SK-N-SH (cell line): ENCODE data around the gene FBXL7. TPM values are rescaled to one million over a fixed set of nuclear protein-coding genes. Genes with fewer than 3 reads are reported as not detected.

ENCODE experiments used
- CTCF ChIA-PET: fragments of 300-600, 350-600 bp; formaldehyde crosslinking; extraction: SDS; loops from one replicate; lab custom pipeline; 2021; lab: Yijun Ruan, JAX
- POLR2A ChIA-PET: fragments of 350-600 bp; sonication (Branson Sonifier 250); formaldehyde crosslinking; extraction: SDS; loops from one replicate; lab custom pipeline; 2020; ENCODE audit warnings: antibody characterized with exemption, inconsistent platforms; lab: Yijun Ruan, JAX
- DNase-seq: peaks from one replicate; pipeline ENCODE4 v3.0.0; 2012
- H2AFZ ChIP-seq: fragments of 200-600 bp; sonication (generic); 2 replicates; pipeline ENCODE4 v1.8.1; 2016; ENCODE audit warnings: antibody characterized with exemption, mild to moderate bottlenecking, low read depth
- H3F3A ChIP-seq: fragments of 200-600 bp; sonication (generic); replicated peaks from 2 replicates; pipeline ENCODE3; 2016; ENCODE audit warnings: antibody characterized with exemption, mild to moderate bottlenecking; ENCODE audit not compliant: insufficient read depth
- H3K27ac ChIP-seq, 2 experiments: fragments of 200-500 bp in 1 of 2; fragments of 200-600 bp in 1 of 2; sonication (Bioruptor generic) in 1 of 2; sonication (generic), shearing (Covaris generic) in 1 of 2; 2 replicates each; pipeline versions ENCODE4 v1.5.1 to v1.6.1; 2014 to 2016; ENCODE audit warnings: low read depth in 2 of 2, inconsistent platforms in 1 of 2, low read length in 1 of 2, mild to moderate bottlenecking in 1 of 2, mixed read lengths in 1 of 2
- H3K27me3 ChIP-seq: fragments of 200-600 bp; sonication (generic), shearing (Covaris generic); 2 replicates; pipeline ENCODE4 v1.6.1; 2016; ENCODE audit warnings: mixed run types; ENCODE audit not compliant: insufficient read depth
- H3K36me3 ChIP-seq, 2 experiments: fragments of 200-500 bp in 1 of 2; fragments of 200-600 bp in 1 of 2; sonication (Bioruptor generic) in 1 of 2; sonication (generic) in 1 of 2; replicated peaks in 1 of 2; 2 replicates each; pipeline versions ENCODE3 to v1.5.1; 2014 to 2016; ENCODE audit warnings: low read length in 1 of 2, mild to moderate bottlenecking in 1 of 2; ENCODE audit not compliant: insufficient read depth in 2 of 2, control insufficient read depth in 1 of 2
- H3K4me1 ChIP-seq, 2 experiments: fragments of 200-500 bp in 1 of 2; fragments of 200-600 bp in 1 of 2; sonication (Bioruptor generic) in 1 of 2; sonication (generic), shearing (Covaris generic) in 1 of 2; 2 replicates each; pipeline versions ENCODE4 v1.5.1 to v1.6.1; 2014 to 2016; ENCODE audit warnings: low read depth in 1 of 2, low read length in 1 of 2, mixed run types in 1 of 2; ENCODE audit not compliant: insufficient read depth in 2 of 2, control insufficient read depth in 1 of 2
- H3K4me2 ChIP-seq: fragments of 200-600 bp; sonication (generic), shearing (Covaris generic); 2 replicates; pipeline ENCODE4 v1.6.1; 2017; ENCODE audit warnings: mixed run types
- H3K4me3 ChIP-seq, 2 experiments: fragments of 200-500 bp in 1 of 2; fragments of 200-600 bp in 1 of 2; sonication (Bioruptor generic) in 1 of 2; sonication (generic), shearing (Covaris generic) in 1 of 2; 2 replicates each; pipeline versions ENCODE4 v1.5.1 to v1.8.1; 2014 to 2016; ENCODE audit warnings: low read depth in 2 of 2, inconsistent platforms in 1 of 2, low read length in 1 of 2, mild to moderate bottlenecking in 1 of 2, mixed read lengths in 1 of 2, moderate library complexity in 1 of 2
- H3K79me2 ChIP-seq: fragments of 200-600 bp; sonication (generic); 2 replicates; pipeline ENCODE4 v1.8.1; 2017; ENCODE audit warnings: mild to moderate bottlenecking; ENCODE audit not compliant: insufficient read depth
- H3K9ac ChIP-seq: fragments of 200-600 bp; sonication (generic); 2 replicates; pipeline ENCODE4 v1.6.1; 2017; ENCODE audit warnings: mixed run types
- H3K9me2 ChIP-seq: fragments of 200-600 bp; sonication (generic); 2 replicates; pipeline ENCODE4 v1.6.1; 2017; ENCODE audit warnings: mixed run types
- H3K9me3 ChIP-seq: fragments of 200-600 bp; sonication (generic); 2 replicates; pipeline ENCODE4 v1.6.1; 2017; ENCODE audit warnings: mixed run types, mild to moderate bottlenecking, moderate library complexity
- H4K20me1 ChIP-seq: fragments of 200-600 bp; sonication (generic); 2 replicates; pipeline ENCODE4 v1.6.1; 2017; ENCODE audit warnings: mild to moderate bottlenecking, mixed run types; ENCODE audit not compliant: insufficient read depth
- CTCF ChIP-seq: fragments of 200-600 bp; sonication (generic); IDR thresholded peaks from 2 replicates; pipeline ENCODE4 v1.6.1; 2017; ENCODE audit warnings: antibody characterized with exemption, mild to moderate bottlenecking, moderate library complexity
- EP300 ChIP-seq, 2 experiments: IDR thresholded peaks; 2 replicates each; pipeline versions ENCODE4 v1.4.0 to v1.6.1; 2012; ENCODE audit warnings: borderline replicate concordance in 1 of 2, low read depth in 1 of 2, low read length in 1 of 2
- EZH2phosphoT487 ChIP-seq: fragments of 200-600 bp; sonication (generic); IDR thresholded peaks from 2 replicates; pipeline ENCODE4 v1.6.1; 2017; ENCODE audit warnings: low read depth, mixed run types, mild to moderate bottlenecking, antibody characterized with exemption, moderate library complexity, borderline replicate concordance
- GABPA ChIP-seq: IDR thresholded peaks from 2 replicates; pipeline ENCODE4 v1.4.0; 2012; ENCODE audit warnings: low read depth, mild to moderate bottlenecking
- GATA2 ChIP-seq: sonication (generic); formaldehyde crosslinking; IDR thresholded peaks from 2 replicates; pipeline ENCODE4 v1.5.0; 2020; ENCODE audit warnings: mild to moderate bottlenecking, missing genetic modification reagents
- IRF3 ChIP-seq: fragments of 150-350 bp; IDR thresholded peaks from 2 replicates; pipeline ENCODE4 v1.6.1; 2016; ENCODE audit warnings: mild to moderate bottlenecking, low read depth, low read length
- MAX ChIP-seq: IDR thresholded peaks from 2 replicates; pipeline ENCODE4 v1.4.0; 2012; ENCODE audit warnings: low read depth
- MEF2A ChIP-seq: IDR thresholded peaks from 2 replicates; pipeline ENCODE4 v1.4.0; 2012; ENCODE audit warnings: low read depth, borderline replicate concordance
- PBX3 ChIP-seq: IDR thresholded peaks from 2 replicates; pipeline ENCODE4; 2012
- POLR2AphosphoS5 ChIP-seq: IDR thresholded peaks from 2 replicates; pipeline ENCODE4 v1.6.1; 2012; ENCODE audit warnings: low read depth, low read length
- RXRA ChIP-seq: IDR thresholded peaks from 2 replicates; pipeline ENCODE4 v1.4.0; 2012; ENCODE audit warnings: low read depth, mild to moderate bottlenecking, borderline replicate concordance
- SIN3A ChIP-seq: IDR thresholded peaks from 2 replicates; pipeline ENCODE4 v1.6.1; 2012; ENCODE audit warnings: low read depth, mild to moderate bottlenecking, low read length, moderate library complexity, borderline replicate concordance
- SMC3 ChIP-seq: IDR thresholded peaks from 2 replicates; pipeline ENCODE4 v1.6.1; 2012; ENCODE audit warnings: low read depth, low read length, improper control_type of control experiment
- TAF1 ChIP-seq: IDR thresholded peaks from 2 replicates; pipeline ENCODE4 v1.6.1; 2012; ENCODE audit warnings: low read depth, mild to moderate bottlenecking, low read length, moderate library complexity, borderline replicate concordance
- TCF12 ChIP-seq: IDR thresholded peaks from 2 replicates; pipeline ENCODE4 v1.4.0; 2012
- whole genome bisulfite sequencing: methylation state at CpG from one replicate; pipeline ENCODE4 v1.1.6; 2017; ENCODE audit warnings: low lambda C conversion rate; 5-methylcytosine and 5-hydroxymethylcytosine counted together
- polyA plus RNA-seq, 3 experiments: library from polyadenylated mRNA; depleted of rRNA; stranded (reverse); fragments of >200 nt; gene quantifications; 2 replicates each; pipeline ENCODE4 v1.2.3, GENCODE V29; 2012

Gene FBXL7
- polyA plus RNA-seq, 1 of the 3 experiments (the other 2 are of a cell fraction) = 7.0 TPM

GRCh38 chr5:15797116-15797515 lies 297.1 kb downstream of the FBXL7 start:
- Histone ChIP-seq H3K27me3 (no peaks in the 10 kb centered on the region), H4K20me1 (no peaks in the 10 kb centered on the region; the same call in 1 of the 2 replicates), H3F3A (no peaks in the 10 kb centered on the region), H3K79me2 (peaks cover 4% of the 10 kb centered on the region; the same call in 1 of the 2 replicates), H3K4me2 (no peak overlapping the region), H3K9ac (no peak overlapping the region), H3K4me1 (peaks cover 0 to 21% of the 10 kb centered on the region in 2 experiments; a peak in 2 of 4 replicates), H3K36me3 (no peaks in the 10 kb centered on the region), H3K9me3 (no peaks in the 10 kb centered on the region), H3K27ac (no peak overlapping the region), H3K4me3 (no peak overlapping the region), H3K9me2 (no peaks in the 10 kb centered on the region), H2AFZ (no peak overlapping the region)
- TF ChIP-seq MEF2A (no peak), MAX (no peak), IRF3 (no peak)
- DNase-seq = no peak
- ChIA-PET POLR2A (no interaction called here), CTCF (interaction anchor here (1.4 to 3.3 kb wide), 2 partner anchors 10 to 691 kb away, joined by 3 to 13 read pairs; no protein-coding TSS in a partner anchor)
- no CpG with 5 or more reads among the region's 1 CpG for WGBS

GRCh38 chr5:15798006-15798405 lies 298.0 kb downstream of the FBXL7 start:
- H3K4me3 ChIP-seq = no peak overlapping the region
- no peak for DNase-seq
- H3K9me3 ChIP-seq = no peaks in the 10 kb centered on the region
- peaks cover 0 to 15% of the 10 kb centered on the region in 2 experiments; a peak in 2 of 4 replicates for H3K4me1 ChIP-seq
- no peaks in the 10 kb centered on the region for H3F3A ChIP-seq
- H3K27ac ChIP-seq = no peak overlapping the region; a peak in 1 of 4 replicates
- no peak for TF ChIP-seq TAF1
- no peak for TF ChIP-seq MAX
- no peak for TF ChIP-seq GATA2 (CRISPR knock-in tag)
- TF ChIP-seq PBX3 = no peak
- no peak for TF ChIP-seq TCF12
- no peak for TF ChIP-seq CTCF
- no peak for TF ChIP-seq RXRA
- TF ChIP-seq POLR2AphosphoS5 = no peak
- no peak for TF ChIP-seq SIN3A
- no peak for TF ChIP-seq GABPA
- TF ChIP-seq EZH2phosphoT487 = no peak
- no peak for TF ChIP-seq SMC3
- no peak for TF ChIP-seq EP300 (IDR thresholded peaks at IDR 0.05; ENCODE audit: borderline replicate concordance in 1 of 2, low read depth in 1 of 2, low read length in 1 of 2)
- ChIA-PET CTCF (interaction anchor here (1.4 kb wide), 1 partner anchor 10 kb away, joined by 3 read pairs; no protein-coding TSS in a partner anchor), POLR2A (no interaction called here)
- no peak overlapping the region for H3K9ac ChIP-seq
- no peaks in the 10 kb centered on the region for H3K27me3 ChIP-seq
- H3K36me3 ChIP-seq = no peaks in the 10 kb centered on the region
- H3K9me2 ChIP-seq = no peaks in the 10 kb centered on the region
- H3K4me2 ChIP-seq = no peak overlapping the region
- H2AFZ ChIP-seq = no peak overlapping the region
- 64% methylated on average over 3 of the region's 3 CpGs for WGBS
- H3K79me2 ChIP-seq = peaks cover 4% of the 10 kb centered on the region; the same call in 1 of the 2 replicates
- no peaks in the 10 kb centered on the region; the same call in 1 of the 2 replicates for H4K20me1 ChIP-seq
